Activated T-cell treated with anti-CD3 and anti-CD28 coated beads, Interleukin-2, amount 50 U/mL, for 24 hours (primary cell): ENCODE data around the gene OR4K5.
"Not testable (repeated sequence)": the region's sequence is repeated elsewhere in the genome, so short reads cannot be mapped to it uniquely, and the experiment has no call there.

Experiments used
- DNase-seq: peaks from one replicate; pipeline ENCODE4 v3.0.0-alpha.2; 2020
- H3K27ac Mint-ChIP-seq: 2 replicates; pipeline ENCODE4 v1.8.0; 2020; ENCODE audit warnings: mild to moderate bottlenecking, mixed read lengths
- H3K27me3 Mint-ChIP-seq: 2 replicates; pipeline ENCODE4 v1.8.0; 2020; ENCODE audit warnings: mixed read lengths
- H3K36me3 Mint-ChIP-seq: 2 replicates; pipeline ENCODE4 v1.8.0; 2020; ENCODE audit warnings: low read depth, mixed read lengths
- H3K4me1 Mint-ChIP-seq: 2 replicates; pipeline ENCODE4 v1.8.0; 2020; ENCODE audit warnings: low read depth, mixed read lengths
- H3K4me3 Mint-ChIP-seq: 2 replicates; pipeline ENCODE4 v1.8.0; 2020; ENCODE audit warnings: mild to moderate bottlenecking, moderate library complexity, mixed read lengths
- H3K9me3 Mint-ChIP-seq: 2 replicates; pipeline ENCODE4 v1.8.0; 2020; ENCODE audit warnings: mixed read lengths

Gene OR4K5

GRCh38 chr14:19947413-19948090 lies 27.1 kb downstream of the OR4K5 start:
- H3K36me3 Mint-ChIP-seq, result no peaks in the 10 kb centered on the region
- peaks cover 4% of the 10 kb centered on the region for H3K9me3 Mint-ChIP-seq
- H3K4me1 Mint-ChIP-seq, result peaks cover 1% of the 10 kb centered on the region
- no peak overlapping the region for H3K4me3 Mint-ChIP-seq
- no peak overlapping the region for H3K27ac Mint-ChIP-seq
- DNase-seq, result no peak
- H3K27me3 Mint-ChIP-seq, result no peaks in the 10 kb centered on the region

DNA sequence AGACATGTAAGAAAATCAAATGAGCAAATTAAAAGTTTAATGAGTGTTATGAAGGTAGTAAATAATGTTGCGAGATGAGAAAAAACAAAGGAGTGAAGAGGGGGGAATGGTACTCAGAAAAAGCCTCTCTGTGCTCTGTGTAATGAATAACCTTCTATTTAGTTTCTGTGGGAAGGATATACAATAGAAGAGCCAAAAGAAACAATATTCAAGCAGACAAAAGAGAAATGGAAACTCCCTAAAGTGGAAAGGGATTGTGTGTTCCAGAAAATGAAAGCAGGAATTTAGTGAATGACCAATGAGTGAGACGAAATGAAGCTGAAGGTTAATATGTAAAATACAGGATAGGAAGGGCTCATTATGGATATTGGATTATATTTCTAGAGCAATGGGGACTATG lies 28.8 kb downstream of the OR4K5 start:
- H3K9me3 Mint-ChIP-seq, result peaks cover 4% of the 10 kb centered on the region
- DNase-seq, result no peak
- H3K27ac Mint-ChIP-seq, result no peak overlapping the region
- H3K36me3 Mint-ChIP-seq, result no peaks in the 10 kb centered on the region
- H3K4me3 Mint-ChIP-seq, result no peak overlapping the region
- H3K27me3 Mint-ChIP-seq, result no peaks in the 10 kb centered on the region
- H3K4me1 Mint-ChIP-seq, result peaks cover 1% of the 10 kb centered on the region

GRCh38 chr14:19969735-19970134 lies 49.3 kb downstream of the OR4K5 start:
- DNase-seq, H3K9me3 Mint-ChIP-seq, H3K36me3 Mint-ChIP-seq, H3K27me3 Mint-ChIP-seq, H3K27ac Mint-ChIP-seq, H3K4me3 Mint-ChIP-seq: not testable (repeated sequence)
- H3K4me1 Mint-ChIP-seq, result peaks cover 30% of the 10 kb centered on the region
